ENCODE results near the gene CCDC188.

The CCDC188 gene

DNA sequence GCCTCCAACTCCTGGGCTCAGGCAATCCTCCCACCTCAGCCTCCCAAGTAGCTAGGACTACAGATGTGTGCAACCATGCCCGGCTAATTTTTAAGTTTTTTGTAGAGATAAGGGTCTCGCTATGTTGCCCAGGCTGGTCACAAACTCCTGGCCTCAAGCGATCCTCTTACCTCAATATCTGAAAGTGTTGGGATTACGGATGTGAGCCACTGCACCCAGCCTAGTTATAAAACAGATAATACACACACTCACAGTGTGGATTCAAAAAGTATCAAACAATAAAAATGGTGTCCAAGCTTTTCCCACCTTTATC lies 377 bp upstream of the CCDC188 start:
- DNase-seq: no peak

DNA sequence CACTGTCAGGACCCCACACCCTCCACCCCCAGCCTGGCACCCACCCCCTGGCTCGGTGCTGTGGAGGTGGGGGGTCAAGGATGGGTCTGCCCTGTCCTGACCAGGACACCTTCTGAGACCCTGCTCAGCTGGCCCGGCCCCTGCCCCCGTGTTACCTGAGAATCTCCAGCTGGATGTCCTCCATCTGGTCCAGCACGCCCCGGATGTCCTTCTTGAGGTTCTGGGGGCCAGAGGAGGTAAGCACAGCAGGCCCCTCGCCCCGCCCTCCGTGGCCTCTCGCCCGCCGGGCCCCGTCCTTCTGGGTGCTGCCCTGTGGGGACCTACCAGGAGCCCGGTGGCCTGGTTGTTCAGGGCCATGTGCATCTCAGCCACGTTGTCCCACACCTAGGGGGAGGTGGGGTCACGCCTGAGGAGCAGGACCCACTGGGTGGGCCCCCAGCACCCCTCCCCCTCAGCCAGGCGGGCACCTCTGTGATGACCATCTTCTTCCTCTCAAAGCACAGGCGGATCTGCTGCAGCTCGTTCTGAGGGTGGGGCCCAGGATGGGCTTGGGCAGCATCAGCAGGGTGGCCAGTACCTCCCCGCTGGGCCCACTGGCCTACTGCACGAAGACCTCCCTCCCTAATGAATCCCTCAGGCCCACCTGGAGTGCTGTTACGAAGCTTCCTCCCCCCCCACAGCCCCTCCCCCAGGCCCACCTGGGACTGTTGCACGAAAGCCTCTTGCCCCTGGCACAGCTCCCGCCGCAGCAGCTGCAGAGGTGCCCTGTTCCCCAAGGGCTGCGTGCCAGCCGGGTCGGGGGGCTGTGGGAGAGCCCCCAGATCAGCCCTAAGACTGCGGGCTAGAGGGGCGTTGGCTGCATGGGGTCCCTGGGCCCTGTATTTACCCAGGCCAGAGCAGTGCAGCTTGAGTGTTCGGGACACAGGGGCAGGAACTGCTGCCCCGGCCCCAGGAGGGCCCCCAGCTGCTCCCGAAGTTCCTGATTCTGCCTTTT lies 1.3 kb downstream of the CCDC188 start:
- no peak for DNase-seq

- peak in 1 of 56 donors; percentile 13 for DNase-seq
These were observed 2.4 kb downstream of the CCDC188 start for GRCh38 chr22:20148414-20148813.

GRCh38 chr22:20147237-20147988 lies 3.4 kb downstream of the CCDC188 start:
- no peak for DNase-seq

DNA sequence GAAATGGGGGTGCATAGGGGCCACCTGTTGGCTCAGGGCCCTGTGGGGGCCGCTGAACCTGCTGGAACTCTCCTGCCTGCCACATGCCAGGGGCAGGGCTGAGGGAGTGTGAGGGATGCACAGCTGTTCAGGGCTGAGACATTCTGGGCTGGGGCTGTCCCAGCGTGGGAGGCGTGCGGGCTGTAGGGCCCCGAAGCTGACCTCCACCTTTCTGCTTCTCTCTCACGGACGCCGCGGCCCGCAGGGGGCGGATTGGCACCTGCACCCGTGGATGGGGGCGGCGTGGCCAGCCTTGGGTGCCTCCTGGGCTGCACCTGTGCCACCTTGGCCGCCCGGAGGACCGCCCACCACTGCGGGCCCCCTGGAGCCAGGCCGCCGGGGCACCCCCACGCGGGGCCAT lies 4.1 kb downstream of the CCDC188 start:
- DNase-seq: peak in 1 of 56 donors; percentile 32

- no peak for DNase-seq
These were observed 5.0 kb downstream of the CCDC188 start for GRCh38 chr22:20145832-20146223.

DNA sequence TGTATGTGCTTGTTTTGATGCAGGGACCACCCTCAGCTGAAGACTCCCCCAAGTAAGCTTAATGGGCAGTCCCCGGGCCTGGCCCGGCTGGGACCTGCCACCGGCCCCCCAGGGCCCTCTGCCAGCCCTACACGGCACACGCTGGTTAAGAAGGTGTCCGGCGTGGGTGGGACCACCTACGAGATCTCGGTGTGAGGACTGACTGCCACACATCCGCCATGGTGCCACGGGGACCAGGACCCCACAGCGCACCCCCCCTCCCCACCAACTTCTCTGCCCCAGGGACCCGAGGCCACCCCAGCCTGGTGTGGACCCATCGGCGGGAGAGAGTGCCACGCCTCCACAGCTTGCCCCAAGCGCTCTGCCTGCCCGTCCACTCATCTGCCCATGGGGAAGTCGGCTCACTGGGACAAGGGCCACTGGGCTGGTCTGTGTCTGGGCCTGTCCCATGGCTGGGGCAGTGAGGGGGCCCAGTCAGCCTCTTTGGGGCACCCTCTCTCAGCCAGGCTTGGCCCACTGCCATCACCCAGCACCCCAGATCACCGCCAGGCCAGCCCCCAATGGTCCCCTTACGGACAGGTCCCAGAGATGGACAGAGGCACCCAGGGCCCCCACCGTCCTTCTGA lies 5.5 kb downstream of the CCDC188 start:
- DNase-seq: no peak

GRCh38 chr22:20143883-20144665 lies 6.8 kb downstream of the CCDC188 start:
- no peak for DNase-seq

- no peak for DNase-seq
These were observed 7.9 kb downstream of the CCDC188 start for GRCh38 chr22:20142711-20143621.

- no peak for DNase-seq
These were observed 9.4 kb downstream of the CCDC188 start for GRCh38 chr22:20141186-20142077.

- no peak for DNase-seq
These were observed 10.3 kb downstream of the CCDC188 start for GRCh38 chr22:20140521-20140964.

DNA sequence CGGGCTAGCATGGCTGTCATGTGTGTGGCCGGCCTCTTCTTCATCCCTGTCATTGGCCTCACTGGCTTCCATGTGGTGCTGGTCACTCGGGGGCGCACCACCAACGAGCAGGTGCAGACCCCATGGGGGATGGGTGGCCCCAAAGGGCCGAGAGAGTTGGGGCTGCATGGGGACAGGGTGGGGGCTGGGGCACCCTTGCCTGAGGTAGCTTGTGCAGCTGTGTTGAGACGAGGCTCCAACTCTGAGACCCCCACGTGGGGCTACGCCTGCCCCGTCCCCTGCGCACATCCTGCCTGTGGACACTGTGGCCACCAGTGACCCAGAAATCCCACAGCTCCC lies 10.8 kb downstream of the CCDC188 start:
- DNase-seq: no peak

DNA sequence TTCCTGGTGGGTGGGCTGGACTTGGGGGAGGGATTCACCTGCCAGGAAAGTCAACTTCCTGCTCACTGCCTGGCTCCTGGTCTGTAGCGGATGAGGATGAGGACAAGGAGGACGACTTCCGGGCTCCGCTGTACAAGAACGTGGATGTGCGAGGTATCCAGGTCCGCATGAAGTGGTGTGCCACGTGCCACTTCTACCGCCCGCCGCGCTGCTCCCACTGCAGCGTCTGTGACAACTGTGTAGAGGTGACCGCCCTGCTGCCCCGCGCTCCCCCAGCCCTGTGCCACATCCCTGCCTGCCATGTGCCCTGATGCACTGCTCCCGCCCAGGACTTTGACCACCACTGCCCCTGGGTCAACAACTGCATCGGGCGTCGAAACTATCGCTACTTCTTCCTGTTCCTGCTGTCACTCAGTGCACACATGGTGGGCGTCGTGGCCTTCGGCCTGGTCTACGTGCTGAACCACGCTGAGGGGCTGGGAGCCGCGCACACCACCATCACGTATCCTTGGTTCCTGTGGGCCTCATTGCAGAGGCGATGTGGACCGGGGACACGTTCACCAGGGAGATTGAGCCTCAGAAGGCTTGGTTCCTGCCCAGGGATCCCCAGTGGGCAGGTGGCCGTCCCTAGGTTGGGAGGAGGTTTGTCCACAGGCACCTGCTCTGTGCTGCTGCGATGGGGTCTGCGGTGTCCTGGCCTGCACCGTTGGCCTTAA lies 11.3 kb downstream of the CCDC188 start:
- no peak for DNase-seq

- DNase-seq: no peak
These were observed 12.0 kb downstream of the CCDC188 start for GRCh38 chr22:20138868-20139267.

- DNase-seq: peak in 6 of 56 donors; percentile 21 to 61 (median 50)
These were observed 12.5 kb downstream of the CCDC188 start for GRCh38 chr22:20138417-20138738.

DNA sequence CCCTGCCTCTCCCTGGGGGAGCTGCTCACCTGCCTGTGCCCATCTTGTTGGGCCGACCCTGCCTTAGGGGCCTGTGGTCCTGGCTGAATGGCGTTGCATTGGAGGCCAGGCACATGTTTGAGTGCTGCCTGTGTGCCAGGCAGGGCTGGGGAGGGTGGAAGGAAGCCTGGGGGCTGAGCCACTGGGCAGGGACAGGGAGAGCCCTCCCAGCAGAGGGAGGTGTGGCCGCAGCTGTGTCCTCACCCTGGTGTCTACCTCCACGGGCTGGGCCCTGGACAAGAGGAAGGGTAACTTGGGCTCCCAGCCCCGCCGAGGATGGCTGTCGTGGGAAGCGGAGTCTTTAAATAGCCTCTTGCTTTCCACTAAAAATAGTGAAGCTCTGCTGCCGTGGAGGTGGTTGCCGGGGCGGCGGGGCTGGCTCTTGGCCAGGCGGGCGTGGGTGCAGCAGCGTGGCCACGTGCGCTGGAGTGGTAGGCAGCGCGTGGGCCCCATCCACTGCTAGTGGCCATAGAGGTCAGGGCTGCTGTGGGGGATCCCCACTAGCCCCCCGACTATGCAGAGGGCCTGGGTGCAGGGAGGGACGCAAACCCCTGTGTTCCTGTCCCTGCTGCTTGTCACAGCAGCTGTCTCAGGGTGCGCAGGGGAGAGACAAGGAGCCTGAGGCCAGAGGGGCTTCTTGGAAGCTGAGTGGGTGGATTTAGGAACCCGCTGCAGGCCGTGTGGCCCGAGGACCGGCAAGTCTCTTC lies 13.0 kb downstream of the CCDC188 start:
- DNase-seq: peak in 24 of 56 donors; percentile 8 to 72 (median 44)

DNA sequence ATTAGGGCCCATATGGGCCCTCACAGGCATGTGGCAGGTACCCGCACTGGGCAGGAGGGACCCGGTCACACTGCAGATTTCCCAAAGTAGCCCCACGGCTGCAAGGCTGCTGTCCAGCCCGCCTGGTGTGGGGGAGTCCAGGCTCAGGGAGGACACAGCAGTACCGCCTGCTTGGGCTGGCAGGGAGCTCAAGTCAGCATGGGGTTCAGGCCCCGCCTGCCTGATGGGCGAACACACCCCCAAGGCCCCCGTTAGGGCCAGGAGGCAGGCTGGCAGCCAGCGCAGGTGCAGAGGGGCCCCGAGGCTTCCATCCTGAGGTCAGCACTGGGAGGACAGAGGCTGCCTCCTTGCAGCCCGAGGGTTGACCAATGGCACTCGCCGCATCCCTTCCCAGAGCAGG lies 13.7 kb downstream of the CCDC188 start:
- no peak for DNase-seq

DNA sequence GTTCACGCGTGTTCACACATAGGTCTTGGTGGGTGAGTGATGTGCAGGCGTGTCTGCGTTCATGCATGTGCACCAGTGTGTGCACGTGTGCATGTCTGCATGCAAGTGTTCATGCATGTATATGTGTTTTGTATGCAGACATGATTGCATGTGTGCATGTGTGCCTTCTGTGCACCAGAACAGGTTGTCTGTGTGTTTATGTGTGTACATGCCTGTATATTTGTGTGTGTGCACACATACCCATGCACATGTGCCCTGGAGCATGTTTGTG lies 14.3 kb downstream of the CCDC188 start:
- no peak for DNase-seq

Data from amygdala (tissue), 56 donors.